Omental fat pad (tissue), 4 donors: Measurements from ENCODE around the gene RABGGTA. TPM values are rescaled to one million over a fixed set of nuclear protein-coding genes. Genes with fewer than 3 reads are reported as not detected.

ENCODE experiments used
- ATAC-seq: fragments of 150-250 bp; one replicate; pipeline ENCODE4 v1.9.1; 2016; ENCODE audit warnings: mild to moderate bottlenecking, moderate library complexity; ENCODE audit not compliant: low FRiP score
- DNase-seq: peaks from one replicate; pipeline ENCODE4 v3.0.0-alpha.2; 2019; ENCODE audit warnings: low spot score
- CTCF ChIP-seq, 3 donors: fragments of 450-650 bp; IDR thresholded peaks; one replicate each; pipeline ENCODE4 v1.5.1; 2016 to 2017; ENCODE audit warnings: antibody characterized with exemption in 3 of 3, mild to moderate bottlenecking in 3 of 3, moderate library complexity in 2 of 3
- total RNA-seq, 4 donors: library from RNA; depleted of rRNA; stranded (reverse); fragments of >200 nt; gene quantifications; one replicate each; pipeline ENCODE4 v1.1.0, GENCODE V29; 2016

Gene RABGGTA
- total RNA-seq, 4 donors from 2014 or later, result 20.7 to 30.9 (median 25.0) TPM

DNA sequence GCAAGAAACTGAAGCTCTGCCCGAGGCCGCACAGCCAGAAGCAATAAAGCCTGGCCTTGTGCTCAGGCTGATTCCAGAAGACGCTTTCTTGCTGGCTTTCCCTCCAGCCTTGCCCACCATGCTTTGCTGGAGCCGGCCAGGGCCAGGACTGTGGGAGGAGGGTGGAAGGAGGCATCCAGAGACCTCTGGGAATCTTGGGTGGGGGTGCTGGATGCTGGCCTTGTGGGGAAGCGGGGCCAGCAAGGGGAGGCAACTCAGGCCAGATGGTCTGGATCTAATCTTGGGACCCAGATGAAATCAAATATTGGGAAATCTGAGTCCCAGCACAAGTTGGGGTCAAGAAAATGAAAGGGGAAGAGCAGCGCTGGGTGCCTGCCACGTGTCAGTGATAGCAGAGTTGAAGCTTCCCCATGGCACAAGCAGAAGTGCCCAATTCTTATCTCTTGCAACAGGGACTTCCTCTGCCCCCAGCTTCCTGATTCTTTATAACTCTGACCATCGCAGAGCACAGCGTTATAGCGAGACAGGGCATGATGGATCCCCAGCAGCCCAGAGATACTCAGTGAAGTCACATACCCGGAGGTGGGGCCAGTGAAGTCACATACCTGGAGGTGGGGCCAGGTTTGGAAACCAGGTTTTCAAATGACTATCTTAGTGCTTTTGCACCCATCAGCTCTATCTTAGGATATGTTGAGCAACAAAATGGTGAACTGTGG lies 6.4 kb upstream of the RABGGTA start:
- ATAC-seq, result no peak
- no peak for TF ChIP-seq CTCF (IDR thresholded peaks at IDR 0.05)
- DNase-seq, result no peak

DNA sequence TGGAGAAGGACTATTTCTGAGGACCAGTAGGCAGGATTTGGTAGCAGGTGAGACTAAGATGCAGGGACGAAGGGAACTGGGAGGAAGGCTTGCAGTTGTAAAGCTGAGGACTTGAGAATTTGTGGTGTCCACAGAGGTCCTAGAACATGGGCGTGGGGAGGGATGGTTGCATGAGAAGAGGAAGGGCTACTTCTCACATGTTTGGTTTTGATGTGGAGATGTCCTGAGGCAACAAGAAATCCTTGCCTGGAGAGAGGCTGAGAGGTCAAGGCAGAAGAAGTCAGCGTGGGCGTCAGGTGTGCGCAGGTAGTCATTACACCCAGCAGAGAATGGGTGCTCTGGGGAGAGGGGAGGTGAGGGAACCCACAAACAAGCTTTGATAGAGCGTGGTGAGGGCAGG lies 5.7 kb upstream of the RABGGTA start:
- no peak for DNase-seq
- no peak for ATAC-seq
- TF ChIP-seq CTCF (IDR thresholded peaks at IDR 0.05), result no peak

DNA sequence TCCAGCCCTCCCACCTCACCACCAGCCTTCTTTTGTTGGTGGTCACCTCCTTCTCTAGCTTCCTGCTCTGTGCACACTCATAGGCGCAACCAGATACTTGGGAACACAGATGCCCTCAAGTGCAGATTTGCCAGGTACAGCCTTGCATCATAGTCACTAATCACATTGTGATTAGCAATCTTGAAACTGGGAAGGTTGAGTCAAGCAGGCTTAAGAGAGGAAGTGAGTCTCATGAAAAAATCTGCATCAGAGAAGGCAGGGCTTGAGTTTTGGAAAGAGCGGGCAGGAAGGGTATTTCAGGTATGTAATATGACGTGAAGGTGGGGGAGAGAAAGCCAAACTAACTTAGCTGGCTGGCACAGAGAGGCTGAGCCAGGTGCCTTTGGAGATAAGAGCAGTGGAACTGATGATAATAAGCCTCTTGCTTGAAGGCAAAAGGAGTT lies 2.7 kb upstream of the RABGGTA start:
- no peak for TF ChIP-seq CTCF (IDR thresholded peaks at IDR 0.05)
- ATAC-seq (peak; percentile 67), DNase-seq (no peak)

DNA sequence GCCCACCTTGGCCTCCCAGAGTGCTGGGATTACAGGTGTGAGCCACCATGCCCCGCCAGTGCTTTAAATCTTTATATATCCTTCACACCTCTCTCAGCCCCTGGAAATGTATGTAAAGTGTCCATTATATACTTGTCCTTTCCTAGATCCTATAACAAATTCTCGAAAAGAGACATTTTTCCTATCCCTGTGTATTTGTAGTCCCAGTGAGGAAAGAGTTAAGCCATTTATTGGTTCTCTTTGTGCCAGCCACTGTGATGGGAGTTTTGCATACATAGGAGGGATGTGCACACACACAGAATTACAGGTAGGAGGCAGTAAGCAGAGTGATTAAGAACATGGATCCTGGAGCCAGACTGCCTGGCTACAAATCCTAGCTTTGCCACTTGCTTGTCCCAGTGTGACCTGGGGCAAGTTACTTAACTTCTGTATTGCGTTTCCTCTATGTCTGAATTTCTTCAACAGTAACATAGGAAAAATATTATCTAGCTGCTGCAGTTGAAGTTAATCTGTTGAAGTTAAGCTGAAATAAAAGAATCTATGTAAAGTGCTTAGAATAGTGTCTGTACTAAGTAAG lies 2.1 kb upstream of the RABGGTA start:
- ATAC-seq, result no peak
- no peak for DNase-seq
- TF ChIP-seq CTCF (IDR thresholded peaks at IDR 0.05), result no peak

GRCh38 chr14:24272467-24272866 lies 1.1 kb upstream of the RABGGTA start:
- ATAC-seq (no peak), DNase-seq (no peak)
- TF ChIP-seq CTCF (IDR thresholded peaks at IDR 0.05), result no peak

DNA sequence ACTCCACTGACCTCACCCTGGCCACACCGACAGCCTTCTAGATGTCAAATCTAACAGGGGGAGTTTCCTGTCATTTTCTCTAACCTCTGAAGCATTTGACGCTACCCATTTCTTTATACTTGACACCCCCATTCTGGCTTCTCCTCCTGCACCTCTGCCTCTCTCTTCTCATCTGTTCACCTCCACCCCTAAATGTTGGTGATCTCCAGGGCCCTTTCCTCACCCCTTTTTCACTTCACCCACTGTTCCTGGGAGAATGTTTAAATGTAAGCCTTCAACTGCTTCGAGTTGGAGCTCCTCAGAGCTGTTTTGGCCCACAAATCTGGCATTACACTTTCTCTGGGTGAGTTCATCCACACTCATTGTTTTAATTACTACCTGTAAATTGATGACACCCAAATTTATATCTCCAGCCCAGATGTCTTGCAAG lies 452 bp upstream of the RABGGTA start:
- no peak for ATAC-seq
- DNase-seq, result no peak
- no peak for TF ChIP-seq CTCF (IDR thresholded peaks at IDR 0.05)
